ENCODE data around the gene LCN15. TPM values are rescaled to one million over a fixed set of nuclear protein-coding genes. Genes with fewer than 3 reads are reported as not detected.

The LCN15 gene
- total RNA-seq, 1 donor from 2014 or later, result not detected

DNA sequence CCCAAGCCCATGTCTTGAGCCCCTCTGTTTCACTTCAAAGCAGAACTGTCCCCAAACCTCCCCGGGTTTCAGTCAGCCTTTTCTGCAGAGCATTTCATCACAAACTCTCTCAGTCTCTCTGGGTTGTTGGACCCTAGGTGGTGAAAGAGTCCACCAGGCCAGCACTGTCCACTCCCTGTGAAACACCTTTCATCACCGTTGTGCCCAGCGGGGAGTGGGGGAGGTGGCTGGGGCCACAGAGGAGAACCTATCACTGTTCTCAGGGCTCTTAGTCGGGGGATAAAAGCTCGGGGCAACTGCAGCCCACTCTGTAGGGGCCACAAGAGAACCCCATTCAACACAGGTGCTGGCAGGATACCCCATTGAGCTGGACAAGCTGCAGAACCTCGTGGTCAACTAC is 38.0 kb upstream of the LCN15 start:
- FAIRE-seq (no peak), DNase-seq (ENCODE audit: low read depth) (no peak)
- H3K27ac Mint-ChIP-seq (ENCODE audit: unreplicated experiment), result no peak overlapping the region
- H3K36me3 ChIP-seq (ENCODE audit: insufficient read depth, low read length), result no peaks in the 10 kb centered on the region
- H3K9me3 Mint-ChIP-seq (ENCODE audit: unreplicated experiment), result no peaks in the 10 kb centered on the region
- peaks cover 2% of the 10 kb centered on the region for H3K36me3 Mint-ChIP-seq (ENCODE audit: low read depth, unreplicated experiment)
- TF ChIP-seq, protein P1, sequence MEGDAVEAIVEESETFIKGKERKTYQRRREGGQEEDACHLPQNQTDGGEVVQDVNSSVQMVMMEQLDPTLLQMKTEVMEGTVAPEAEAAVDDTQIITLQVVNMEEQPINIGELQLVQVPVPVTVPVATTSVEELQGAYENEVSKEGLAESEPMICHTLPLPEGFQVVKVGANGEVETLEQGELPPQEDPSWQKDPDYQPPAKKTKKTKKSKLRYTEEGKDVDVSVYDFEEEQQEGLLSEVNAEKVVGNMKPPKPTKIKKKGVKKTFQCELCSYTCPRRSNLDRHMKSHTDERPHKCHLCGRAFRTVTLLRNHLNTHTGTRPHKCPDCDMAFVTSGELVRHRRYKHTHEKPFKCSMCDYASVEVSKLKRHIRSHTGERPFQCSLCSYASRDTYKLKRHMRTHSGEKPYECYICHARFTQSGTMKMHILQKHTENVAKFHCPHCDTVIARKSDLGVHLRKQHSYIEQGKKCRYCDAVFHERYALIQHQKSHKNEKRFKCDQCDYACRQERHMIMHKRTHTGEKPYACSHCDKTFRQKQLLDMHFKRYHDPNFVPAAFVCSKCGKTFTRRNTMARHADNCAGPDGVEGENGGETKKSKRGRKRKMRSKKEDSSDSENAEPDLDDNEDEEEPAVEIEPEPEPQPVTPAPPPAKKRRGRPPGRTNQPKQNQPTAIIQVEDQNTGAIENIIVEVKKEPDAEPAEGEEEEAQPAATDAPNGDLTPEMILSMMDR (IDR thresholded peaks at IDR 0.05; ENCODE audit: insufficient read depth, low read depth, low read length), result no peak
- TF ChIP-seq EZH2 (IDR thresholded peaks at IDR 0.05; ENCODE audit: insufficient read depth, low read length), result no peak
- H3K27ac ChIP-seq (ENCODE audit: low read depth, low read length), result no peak overlapping the region
- no peak overlapping the region for H3K9ac ChIP-seq (ENCODE audit: low read length)
- H3K4me2 ChIP-seq (ENCODE audit: low read length), result no peak overlapping the region
- no peaks in the 10 kb centered on the region for H3K27me3 Mint-ChIP-seq (ENCODE audit: low read depth, unreplicated experiment)
- no peak overlapping the region for H2AFZ ChIP-seq (ENCODE audit: low read depth, low read length)
- no peak overlapping the region for H3K4me3 ChIP-seq (ENCODE audit: insufficient read depth, low read depth, low read length)
- peaks cover 7% of the 10 kb centered on the region for H3K4me1 Mint-ChIP-seq (ENCODE audit: low read depth, unreplicated experiment)
- H3K4me1 ChIP-seq (ENCODE audit: insufficient read depth, low read length), result peaks cover 6% of the 10 kb centered on the region
- H3K9me3 ChIP-seq (ENCODE audit: insufficient read depth, low read depth, low read length), result no peaks in the 10 kb centered on the region
- no peaks in the 10 kb centered on the region for H3K79me2 ChIP-seq (ENCODE audit: insufficient read depth, low read length)
- H4K20me1 ChIP-seq (ENCODE audit: insufficient read depth, low read length), result peaks cover 2% of the 10 kb centered on the region
- peaks cover 30% of the 10 kb centered on the region for H3K27me3 ChIP-seq (ENCODE audit: insufficient read depth, low read length)
- H3K4me3 Mint-ChIP-seq (ENCODE audit: unreplicated experiment), result no peak overlapping the region

DNA sequence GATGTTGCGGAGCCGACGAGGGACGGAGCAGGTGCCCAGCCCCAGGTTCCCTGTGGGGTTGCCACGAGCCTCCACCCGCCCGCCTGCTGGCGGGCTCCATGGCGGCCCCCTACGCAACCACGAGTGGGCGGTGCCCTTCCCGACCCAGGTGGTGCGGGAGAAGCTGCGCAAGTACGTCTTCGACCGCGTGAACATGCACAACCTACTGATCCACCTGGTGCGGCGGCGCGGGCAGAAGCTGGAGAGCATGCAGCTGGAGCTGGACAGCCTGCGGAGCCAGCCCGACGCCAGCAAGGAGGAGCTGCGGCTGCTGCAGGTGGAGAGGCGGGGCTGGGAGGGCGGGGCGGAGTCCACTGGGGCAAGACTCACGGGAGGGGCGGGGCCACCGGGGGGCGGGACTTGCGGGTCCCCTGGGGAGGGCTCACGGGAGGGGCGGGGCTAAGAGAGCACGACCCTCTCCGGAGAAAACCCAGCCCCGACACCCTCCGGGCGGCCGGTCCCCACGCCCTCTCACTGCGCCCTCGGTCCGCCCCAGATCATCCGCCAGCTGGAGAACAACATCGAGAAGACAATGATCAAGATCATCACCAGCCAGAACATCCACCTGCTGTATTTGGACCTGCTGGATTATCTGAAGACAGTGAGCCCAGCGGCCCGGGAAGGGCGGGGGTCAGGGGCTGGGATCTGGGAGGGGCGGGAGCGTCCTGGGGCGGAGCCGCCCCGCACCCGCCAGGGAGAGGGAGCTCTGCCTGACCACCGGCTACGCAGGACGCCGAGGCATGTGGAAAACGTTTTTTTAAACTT is 35.7 kb upstream of the LCN15 start:
- peaks cover 18% of the 10 kb centered on the region for H3K4me1 Mint-ChIP-seq (ENCODE audit: low read depth, unreplicated experiment)

More for the DNA sequence above, 35.7 kb upstream of the LCN15 start:
- H3K27me3 Mint-ChIP-seq (ENCODE audit: low read depth, unreplicated experiment), result no peaks in the 10 kb centered on the region
- Histone ChIP-seq H3K79me2 (ENCODE audit: insufficient read depth, low read length) (no peaks in the 10 kb centered on the region), H3K4me2 (ENCODE audit: low read length) (peak overlapping the region; percentile 72), H3K36me3 (ENCODE audit: insufficient read depth, low read length) (no peaks in the 10 kb centered on the region), H3K27me3 (ENCODE audit: insufficient read depth, low read length) (peaks cover 33% of the 10 kb centered on the region), H4K20me1 (ENCODE audit: insufficient read depth, low read length) (peaks cover 7% of the 10 kb centered on the region), H3K4me3 (ENCODE audit: insufficient read depth, low read depth, low read length) (peak overlapping the region; percentile 24), H3K27ac (ENCODE audit: low read depth, low read length) (no peak overlapping the region), H2AFZ (ENCODE audit: low read depth, low read length) (no peak overlapping the region), H3K4me1 (ENCODE audit: insufficient read depth, low read length) (peaks cover 6% of the 10 kb centered on the region), H3K9me3 (ENCODE audit: insufficient read depth, low read depth, low read length) (no peaks in the 10 kb centered on the region), H3K9ac (ENCODE audit: low read length) (no peak overlapping the region)
- TF ChIP-seq, protein P1 (IDR thresholded peaks at IDR 0.05; ENCODE audit: insufficient read depth, low read depth, low read length), result no peak
- no peak for TF ChIP-seq EZH2 (IDR thresholded peaks at IDR 0.05; ENCODE audit: insufficient read depth, low read length)
- H3K27ac Mint-ChIP-seq (ENCODE audit: unreplicated experiment), result no peak overlapping the region
- no peak for FAIRE-seq
- no peaks in the 10 kb centered on the region for H3K9me3 Mint-ChIP-seq (ENCODE audit: unreplicated experiment)
- peak overlapping the region; percentile 82 for H3K4me3 Mint-ChIP-seq (ENCODE audit: unreplicated experiment)
- DNase-seq (ENCODE audit: low read depth), result no peak
- peaks cover 2% of the 10 kb centered on the region for H3K36me3 Mint-ChIP-seq (ENCODE audit: low read depth, unreplicated experiment)

Data from astrocyte (in vitro differentiated cells and primary cell).